GM18867 (cell line): ENCODE data around the gene METRNL.
"Not testable (repeated sequence)": the region's sequence is repeated elsewhere in the genome, so short reads cannot be mapped to it uniquely, and the experiment has no call there.

Experiments used
- ATAC-seq: cut with Tn5 transposase; IDR thresholded peaks from one replicate; pipeline ENCODE4 v1.9.1; 2021; ENCODE audit warnings: mild to moderate bottlenecking, moderate library complexity; ENCODE audit not compliant: unreplicated experiment

The METRNL gene

GRCh38 chr17:83051396-83052240, 27.8 kb upstream of the METRNL start:
- ATAC-seq, result peak; percentile 94

- no peak for ATAC-seq
These were observed 27.2 kb upstream of the METRNL start for GRCh38 chr17:83052241-83052564.

- no peak for ATAC-seq
These were observed 26.3 kb upstream of the METRNL start for GRCh38 chr17:83053021-83053681.

- no peak for ATAC-seq
These were observed 25.5 kb upstream of the METRNL start for GRCh38 chr17:83053739-83054451.

- no peak for ATAC-seq
These were observed 24.8 kb upstream of the METRNL start for GRCh38 chr17:83054518-83055125.

DNA sequence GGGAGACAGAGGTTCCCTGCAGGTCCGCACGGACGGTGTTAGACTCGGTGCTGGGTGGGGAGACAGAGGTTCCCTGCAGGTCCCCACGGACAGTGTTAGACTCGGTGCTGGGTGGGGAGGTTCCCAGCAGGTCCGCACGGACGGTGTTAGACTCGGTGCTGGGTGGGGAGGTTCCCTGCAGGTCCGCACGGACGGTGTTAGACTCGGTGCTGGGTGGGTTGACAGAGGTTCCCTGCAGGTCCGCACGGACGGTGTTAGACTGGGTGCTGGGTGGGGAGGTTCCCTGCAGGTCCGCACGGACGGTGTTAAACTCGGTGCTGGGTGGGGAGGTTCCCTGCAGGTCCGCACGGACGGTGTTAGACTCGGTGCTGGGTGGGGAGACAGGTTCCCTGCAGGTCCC, 24.2 kb upstream of the METRNL start:
- ATAC-seq, result not testable (repeated sequence)

- ATAC-seq, result no peak
These were observed 23.4 kb upstream of the METRNL start for GRCh38 chr17:83055911-83056582.

- no peak for ATAC-seq
These were observed 22.6 kb upstream of the METRNL start for GRCh38 chr17:83056583-83057396.

DNA sequence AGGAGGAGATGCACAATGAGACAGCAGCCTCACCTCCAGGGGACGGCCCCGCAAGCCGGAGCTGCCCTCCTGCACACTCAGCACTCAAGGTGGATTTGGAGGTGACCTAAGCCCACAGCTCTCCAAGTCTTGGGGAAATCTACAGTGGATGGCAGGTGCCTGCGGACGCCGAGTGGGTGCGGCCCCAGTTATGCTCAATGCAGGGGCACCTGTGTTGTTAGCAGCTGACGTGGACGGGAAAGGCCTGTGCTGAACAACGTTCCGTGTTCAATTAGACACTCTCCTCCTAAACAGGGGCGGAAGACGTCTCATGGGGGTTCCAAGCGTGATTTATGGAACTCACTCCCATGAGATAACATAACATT, 22.0 kb upstream of the METRNL start:
- no peak for ATAC-seq

DNA sequence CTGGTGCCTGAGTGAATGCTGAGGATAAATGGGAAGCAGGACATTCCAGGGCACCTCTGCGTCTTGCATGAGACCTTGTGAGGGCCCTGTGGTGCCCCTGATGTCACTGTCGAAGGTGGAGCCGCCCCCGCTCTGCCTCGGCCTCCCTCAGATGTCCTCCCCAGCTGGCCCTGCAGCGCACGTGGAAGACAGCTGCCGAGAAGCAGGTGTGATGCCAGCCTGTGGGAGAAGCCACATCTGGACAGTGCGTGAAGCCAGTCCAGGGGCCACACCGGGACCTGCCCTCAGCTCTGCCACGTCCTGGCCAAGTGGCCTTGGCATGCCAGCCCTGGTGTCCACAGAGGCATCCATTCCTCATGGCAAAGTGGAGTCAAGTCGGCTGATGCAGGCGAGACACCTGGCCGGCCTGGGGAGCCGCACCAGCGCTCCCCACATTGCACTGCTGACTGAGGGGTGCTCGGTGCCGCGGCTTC, 21.6 kb upstream of the METRNL start:
- ATAC-seq, result no peak

DNA sequence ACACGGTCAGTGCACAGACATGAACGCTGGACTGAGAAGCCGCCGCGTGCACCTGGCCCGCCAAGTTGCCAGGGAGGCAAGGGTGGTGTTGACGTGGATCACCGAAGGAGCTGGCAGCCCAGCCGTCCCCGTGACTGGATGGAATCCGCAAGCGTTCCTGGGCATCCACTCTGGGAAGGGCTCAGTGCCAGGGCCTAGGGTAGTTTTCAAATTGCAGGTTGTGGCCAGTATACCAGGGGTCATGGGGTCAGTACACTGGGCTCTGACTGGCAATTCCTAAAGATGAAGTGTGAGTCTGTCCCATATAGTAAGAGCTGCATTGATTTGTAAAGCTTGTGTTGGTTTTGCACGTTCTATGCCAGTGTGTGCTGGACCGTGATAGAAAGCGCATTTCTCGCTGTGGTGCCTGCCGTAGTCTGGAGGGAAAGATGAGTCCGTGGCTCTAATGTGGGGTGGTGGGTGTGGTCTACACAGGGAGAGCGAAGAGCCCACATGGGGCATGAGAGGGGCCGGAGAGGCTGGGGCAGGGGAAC, 21.1 kb upstream of the METRNL start:
- ATAC-seq, result no peak

- ATAC-seq, result no peak
These were observed 17.8 kb upstream of the METRNL start for GRCh38 chr17:83061586-83061985.

GRCh38 chr17:83062011-83062817, 17.2 kb upstream of the METRNL start:
- ATAC-seq, result no peak

DNA sequence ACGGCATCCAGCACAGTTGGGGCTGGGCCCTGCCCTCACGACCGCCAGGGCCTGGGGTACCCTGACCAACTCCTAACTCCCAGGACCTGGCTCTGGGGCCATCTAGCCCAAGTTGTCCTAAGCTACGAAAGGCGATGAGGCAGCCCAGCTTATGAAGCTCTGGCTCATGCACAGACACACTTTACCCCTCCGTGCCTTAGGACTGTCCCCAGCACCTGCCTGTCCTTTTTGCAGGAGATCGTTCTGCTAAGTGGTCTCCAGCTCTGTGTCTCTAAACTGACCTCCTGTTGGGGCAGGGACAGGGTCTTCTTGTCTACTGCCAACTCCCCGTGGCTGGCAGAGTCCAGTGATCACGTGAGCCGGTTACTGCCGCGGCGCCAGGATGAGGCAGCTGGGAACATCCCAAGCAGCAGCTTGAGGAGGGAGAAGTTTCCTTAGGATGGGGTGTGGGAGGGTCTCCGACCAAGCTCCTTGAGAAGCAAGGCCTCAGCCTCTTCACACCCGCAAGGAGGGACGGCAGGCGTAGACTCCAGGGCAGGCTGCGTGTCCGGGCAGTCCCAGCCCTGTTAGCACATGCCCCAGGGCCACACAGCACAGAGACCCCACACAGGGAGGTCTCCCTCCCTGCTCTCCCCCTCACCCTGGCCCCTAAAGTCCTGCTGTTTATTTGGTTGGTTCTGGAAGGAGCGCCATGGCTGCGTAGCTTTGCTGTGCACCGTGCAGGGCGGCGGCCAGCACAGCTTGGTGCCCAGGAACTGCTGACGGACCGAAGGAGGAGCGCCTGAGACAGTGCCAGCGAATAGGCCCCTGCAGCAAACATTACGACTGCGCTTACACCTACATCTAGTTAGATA, 16.4 kb upstream of the METRNL start:
- ATAC-seq, result no peak

GRCh38 chr17:83064021-83064731, 15.2 kb upstream of the METRNL start:
- ATAC-seq, result no peak

DNA sequence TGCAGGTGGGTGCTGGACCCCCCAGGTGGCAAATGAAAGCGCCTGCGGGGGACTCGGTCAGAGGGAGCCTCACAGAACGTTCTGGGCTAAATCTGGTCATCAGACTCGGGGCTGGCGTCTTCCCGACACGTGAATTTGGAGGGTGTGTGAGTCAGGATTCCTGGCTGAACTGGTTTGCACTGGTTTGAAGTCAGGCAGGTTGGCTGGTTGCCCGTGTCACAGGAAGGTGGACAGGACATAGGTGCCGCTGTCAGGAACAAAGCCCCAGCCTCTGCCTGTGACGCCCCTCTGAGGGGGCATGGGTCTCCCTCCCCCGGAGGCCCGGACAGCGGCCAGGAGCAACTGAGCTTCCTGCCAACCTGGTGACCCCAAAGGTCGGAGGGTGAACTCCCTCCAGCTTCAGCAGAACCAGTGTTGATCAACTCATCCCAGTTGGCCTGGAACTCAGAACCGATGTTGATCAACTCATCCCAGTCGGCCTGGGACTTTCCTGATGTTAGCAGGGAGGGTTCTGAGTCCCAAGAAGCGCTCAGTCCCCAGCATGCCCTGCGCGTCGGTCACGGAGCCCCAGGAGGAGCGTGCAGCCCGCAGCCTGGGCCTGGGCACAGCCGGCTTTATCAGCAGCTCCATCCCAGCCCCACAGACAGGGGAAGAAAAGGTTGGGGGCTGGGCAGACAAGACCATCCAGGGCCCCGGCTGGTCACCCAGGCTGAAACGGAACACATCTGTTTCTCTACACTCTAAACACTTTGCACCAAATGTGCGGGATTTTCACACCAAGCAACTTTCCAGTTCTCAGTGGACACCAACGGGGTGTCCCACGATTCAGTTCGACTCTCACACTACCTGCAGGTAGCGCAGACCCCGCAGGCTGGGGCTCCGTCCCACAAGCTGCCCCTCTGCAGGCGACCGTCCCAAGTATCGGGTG, 14.4 kb upstream of the METRNL start:
- ATAC-seq, result no peak
